SHP77 treated with DMSO at 0.1 percent for 48 hours (cell line): ENCODE measurements around the gene FOXR1.
A peak's percentile ranks its signal among the peaks of the same experiment; 100 is the strongest.

Experiments
- DNase-seq: peaks from one replicate; lab custom pipeline; 2025; lab: John Stamatoyannopoulos, UW

The FOXR1 gene

GRCh38 chr11:119026970-119027369, 55.4 kb downstream of the FOXR1 start:
- no peak for DNase-seq

- DNase-seq, result no peak
Measured at GRCh38 chr11:119027561-119028345, 56.2 kb downstream of the FOXR1 start.

GRCh38 chr11:119028346-119029068, 56.9 kb downstream of the FOXR1 start:
- DNase-seq, result no peak

- DNase-seq, result no peak
Measured at GRCh38 chr11:119029069-119029339, 57.4 kb downstream of the FOXR1 start.

GRCh38 chr11:119029340-119030028, 57.9 kb downstream of the FOXR1 start:
- DNase-seq, result no peak

GRCh38 chr11:119030029-119030328, 58.4 kb downstream of the FOXR1 start:
- no peak for DNase-seq

GRCh38 chr11:119030329-119031047, 58.9 kb downstream of the FOXR1 start, which contains the start of gene SLC37A4:
Gene SLC37A4, minus strand, starts transcription at chr11:119030877.
- DNase-seq, result peak; percentile 89
